ENCODE data around the gene NPRL2.

The NPRL2 gene

DNA sequence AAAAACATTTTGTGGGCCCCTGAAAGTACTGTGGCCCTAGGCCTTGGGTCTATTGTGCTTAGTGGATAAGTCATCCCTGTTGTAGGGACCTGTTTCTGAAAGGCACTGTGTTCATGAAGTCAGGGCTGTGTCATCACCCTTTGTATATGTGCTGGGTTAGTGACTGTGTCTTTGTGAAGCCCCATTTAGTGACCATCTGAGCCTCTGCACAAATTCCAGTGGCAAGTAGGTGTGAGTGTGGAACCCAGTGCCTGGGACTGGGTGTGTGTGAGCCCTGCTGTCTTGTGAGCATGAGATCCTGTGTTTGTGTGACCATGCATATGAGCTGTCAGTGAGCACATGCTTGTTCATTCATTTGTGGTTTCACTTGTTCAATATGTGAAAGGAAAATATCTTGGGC lies 46.0 kb downstream of the NPRL2 start:
- DNase-seq (ENCODE audit: low spot score): no peak

- no peak for DNase-seq (ENCODE audit: low spot score)
These were observed 47.4 kb downstream of the NPRL2 start, which contains the start of gene HYAL1 for GRCh38 chr3:50303013-50303815. TSS of gene HYAL1 (minus strand) at chr3:50303574. CDS start at chr3:50302956, 618 bp downstream.

- DNase-seq (ENCODE audit: low spot score): no peak
These were observed 48.2 kb downstream of the NPRL2 start for GRCh38 chr3:50302095-50303012.

DNA sequence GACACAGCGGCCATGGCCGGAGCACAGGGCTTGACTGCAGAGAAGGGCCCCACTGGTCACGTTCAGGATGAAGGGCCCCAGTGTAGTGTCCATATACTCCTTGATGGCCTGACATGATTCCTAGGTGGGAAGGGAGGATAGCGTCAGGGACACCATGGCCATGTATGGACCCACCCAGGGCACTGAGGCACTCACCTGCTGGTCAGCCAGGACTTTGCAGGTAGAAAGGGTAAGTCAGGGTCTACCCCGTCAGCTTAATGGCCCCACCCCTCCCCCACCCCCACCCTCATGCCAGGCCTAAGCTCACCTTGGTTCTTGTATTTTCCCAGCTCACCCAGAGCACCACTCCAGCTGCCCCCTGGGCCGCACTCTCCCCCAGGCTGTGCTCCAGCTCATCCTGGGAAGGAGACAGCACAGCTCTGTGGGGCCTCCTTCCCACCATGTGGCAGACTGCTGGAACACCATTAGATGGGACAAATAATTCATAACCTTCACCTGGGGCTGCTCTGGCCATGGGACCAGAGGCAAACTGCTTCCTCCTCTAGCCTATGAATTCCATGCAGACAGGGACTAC lies 49.8 kb downstream of the NPRL2 start:
- DNase-seq (ENCODE audit: low spot score): no peak

GRCh38 chr3:50299929-50300680 lies 50.5 kb downstream of the NPRL2 start:
- DNase-seq (ENCODE audit: low spot score): peak; percentile 67

- DNase-seq (ENCODE audit: low spot score): no peak
These were observed 51.0 kb downstream of the NPRL2 start for GRCh38 chr3:50299638-50299928.

- DNase-seq (ENCODE audit: low spot score): peak; percentile 100
These were observed 51.5 kb downstream of the NPRL2 start, which contains the start of the genes HYAL3 and NAA80 for GRCh38 chr3:50298836-50299637. TSS of gene HYAL3 (minus strand) at chr3:50299405. CDS start at chr3:50295602, 3,803 bp downstream. TSS of gene NAA80 (minus strand) at chr3:50299405. CDS start at chr3:50297463, 1,942 bp downstream.

DNA sequence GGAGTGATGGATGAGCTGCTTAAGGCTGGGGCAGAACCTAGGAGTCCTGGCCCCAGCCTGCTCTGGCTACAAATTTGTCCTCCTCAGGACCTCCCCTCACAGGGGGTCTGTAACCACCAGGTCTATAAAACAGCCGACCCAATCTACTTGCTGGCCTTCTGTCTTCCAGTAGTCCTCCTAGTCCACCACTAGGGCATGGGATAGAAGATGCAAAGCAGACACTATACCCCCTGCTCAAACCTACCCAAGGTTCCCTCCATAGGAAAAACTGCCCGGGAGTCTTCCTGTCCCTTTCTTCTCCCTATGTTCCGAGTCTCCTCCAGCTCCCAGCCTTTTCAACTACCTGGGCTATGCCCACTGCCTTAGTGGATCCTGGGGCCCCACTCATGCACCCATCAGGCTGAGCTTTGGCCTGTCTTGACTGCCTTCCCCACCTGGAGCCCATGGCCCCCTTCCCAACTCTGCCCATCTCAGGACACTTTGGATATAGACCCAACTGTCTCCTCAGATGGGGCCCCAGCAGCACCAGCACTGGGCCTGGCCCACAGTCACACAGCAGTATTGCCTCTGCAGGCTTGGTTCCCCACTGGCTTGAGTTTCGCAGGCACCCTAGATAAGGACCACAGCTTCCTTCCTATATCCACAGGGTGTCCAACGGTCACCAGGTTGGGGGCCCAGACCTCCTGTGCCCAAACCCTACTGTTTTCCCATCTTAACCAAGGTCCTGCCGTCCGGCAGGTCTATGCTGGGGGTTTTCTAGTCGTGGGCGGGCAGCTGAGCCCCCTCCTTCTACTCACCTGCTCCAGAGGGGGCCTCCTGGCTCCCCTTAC lies 52.5 kb downstream of the NPRL2 start:
- DNase-seq (ENCODE audit: low spot score): no peak

- no peak for DNase-seq (ENCODE audit: low spot score)
These were observed 53.2 kb downstream of the NPRL2 start for GRCh38 chr3:50297384-50297775.
